Suppressor macrophage treated with lipopolysaccharide for 4 hours (primary cell): ENCODE results near the gene EDRF1.

Experiments used
- DNase-seq: peaks from one replicate; pipeline ENCODE4 v3.0.0-alpha.2; 2020

Gene EDRF1

DNA sequence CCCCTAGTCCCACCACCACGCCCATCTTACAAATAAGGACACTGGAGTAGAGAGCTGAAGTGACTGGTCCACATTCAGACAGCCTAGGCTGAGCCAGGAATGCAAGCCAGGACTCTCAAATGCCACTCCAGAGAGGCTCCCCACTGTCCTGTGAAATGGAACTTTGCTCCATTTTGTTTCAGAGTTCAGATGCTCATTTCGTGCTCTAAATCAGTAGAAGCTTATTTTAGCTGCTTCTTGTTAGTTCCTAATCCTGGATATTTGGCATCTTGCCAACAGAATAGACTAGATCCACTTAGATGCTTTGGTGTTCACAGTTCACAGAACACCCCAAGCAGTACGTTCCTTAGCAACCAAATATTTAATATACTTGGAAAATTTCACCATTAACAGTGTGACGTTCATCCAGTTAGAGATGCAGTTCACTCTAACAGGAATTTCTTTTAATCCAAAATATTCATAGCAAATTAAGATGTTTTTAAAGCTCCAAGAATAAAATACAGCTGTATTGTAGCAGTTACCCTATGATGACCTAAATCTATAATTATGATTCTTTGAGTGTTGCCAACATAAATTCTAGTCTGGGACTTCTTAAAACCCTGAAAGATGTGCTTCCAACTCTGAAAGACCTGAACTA is 48.8 kb downstream of the EDRF1 start:
- DNase-seq = no peak

DNA sequence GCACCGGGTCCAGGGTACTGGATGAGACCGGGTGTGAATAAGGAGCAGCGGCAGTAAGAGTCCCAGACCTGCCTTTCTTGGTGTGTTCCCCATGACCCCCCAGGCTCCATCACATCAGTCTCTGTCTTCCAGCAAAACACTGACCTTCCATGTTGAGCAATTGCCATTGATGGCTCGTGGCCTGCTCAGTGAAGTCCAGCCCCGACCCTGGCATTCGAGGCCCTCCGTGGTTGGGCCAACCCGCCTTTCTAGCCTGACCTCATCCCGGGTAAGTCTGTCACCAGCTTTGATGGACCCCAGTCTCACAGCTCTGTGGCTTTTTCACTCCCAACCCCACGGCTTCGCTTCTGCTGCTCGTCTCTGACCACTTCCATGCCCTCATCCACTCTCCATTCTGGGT is 49.7 kb downstream of the EDRF1 start:
- no peak for DNase-seq

DNA sequence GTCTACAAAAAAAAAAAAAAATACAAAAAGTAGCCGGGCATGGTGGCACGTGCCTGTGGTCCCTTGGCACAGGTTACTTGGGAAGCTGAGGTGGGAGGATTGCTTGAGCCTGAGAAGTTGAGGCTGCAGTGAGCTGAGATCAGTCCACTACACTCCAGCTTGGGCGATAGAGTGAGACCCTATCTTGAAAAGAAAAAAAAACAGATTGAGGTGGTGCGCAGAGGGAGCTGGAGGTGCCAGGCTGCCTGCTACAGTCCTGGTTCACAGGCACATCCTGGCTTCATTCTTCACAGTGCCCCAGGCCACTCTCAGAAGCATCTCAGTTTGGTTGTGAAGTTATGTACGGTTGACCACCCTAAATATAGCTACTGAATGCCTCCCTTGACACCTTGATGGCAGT is 51.3 kb downstream of the EDRF1 start:
- DNase-seq = no peak

DNA sequence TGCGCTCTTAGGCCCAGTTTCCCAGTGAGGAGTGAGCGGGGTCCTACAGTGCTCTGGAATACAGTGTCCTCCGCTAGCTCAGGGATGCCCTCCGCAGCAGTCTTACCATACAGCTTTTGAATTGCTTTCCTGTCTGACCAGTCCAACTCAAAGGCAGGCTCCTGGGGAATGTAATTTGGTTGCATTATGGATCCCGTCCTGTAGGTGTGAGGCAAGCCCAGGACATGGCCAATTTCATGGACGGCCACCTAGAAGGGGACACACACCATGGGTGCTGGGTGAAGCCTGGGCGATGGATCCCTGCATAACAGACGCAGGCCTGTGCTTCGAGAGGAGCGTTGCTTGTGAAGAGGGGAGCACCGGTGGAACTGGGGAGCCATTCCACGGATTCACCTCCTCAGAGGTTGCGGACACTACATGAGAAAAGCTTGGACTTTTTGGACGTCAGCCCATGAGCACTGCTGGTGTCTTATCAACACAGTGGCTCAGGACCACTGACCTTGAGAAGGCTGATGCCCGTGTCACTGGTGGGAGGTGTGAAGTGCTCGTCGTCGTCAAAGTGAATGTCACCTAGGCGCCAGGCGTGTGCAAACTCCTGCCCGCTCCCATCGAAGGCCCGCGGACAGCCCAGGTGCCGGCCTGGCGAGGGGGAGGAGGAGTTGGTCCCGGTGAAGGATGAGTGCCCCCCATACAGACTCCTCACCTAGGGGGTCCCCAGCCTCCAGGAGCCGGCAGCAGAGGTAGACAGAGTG is 52.8 kb downstream of the EDRF1 start:
- no peak for DNase-seq

DNA sequence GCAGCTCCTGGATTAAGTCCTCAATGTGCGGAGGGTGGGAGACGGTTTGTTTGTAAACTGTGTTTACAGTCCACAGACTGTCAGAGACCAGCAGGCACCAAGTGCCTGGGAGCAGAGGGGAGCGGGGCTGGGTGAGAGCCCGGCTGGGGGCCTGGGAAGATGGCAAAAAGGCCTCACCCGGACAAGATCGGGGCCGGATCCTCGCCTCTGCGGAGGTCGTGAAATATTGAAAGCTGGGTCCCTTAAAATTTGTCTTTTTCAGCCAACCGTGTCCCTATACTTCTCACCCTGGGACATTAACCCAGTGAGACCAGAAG is 53.3 kb downstream of the EDRF1 start:
- no peak for DNase-seq

DNA sequence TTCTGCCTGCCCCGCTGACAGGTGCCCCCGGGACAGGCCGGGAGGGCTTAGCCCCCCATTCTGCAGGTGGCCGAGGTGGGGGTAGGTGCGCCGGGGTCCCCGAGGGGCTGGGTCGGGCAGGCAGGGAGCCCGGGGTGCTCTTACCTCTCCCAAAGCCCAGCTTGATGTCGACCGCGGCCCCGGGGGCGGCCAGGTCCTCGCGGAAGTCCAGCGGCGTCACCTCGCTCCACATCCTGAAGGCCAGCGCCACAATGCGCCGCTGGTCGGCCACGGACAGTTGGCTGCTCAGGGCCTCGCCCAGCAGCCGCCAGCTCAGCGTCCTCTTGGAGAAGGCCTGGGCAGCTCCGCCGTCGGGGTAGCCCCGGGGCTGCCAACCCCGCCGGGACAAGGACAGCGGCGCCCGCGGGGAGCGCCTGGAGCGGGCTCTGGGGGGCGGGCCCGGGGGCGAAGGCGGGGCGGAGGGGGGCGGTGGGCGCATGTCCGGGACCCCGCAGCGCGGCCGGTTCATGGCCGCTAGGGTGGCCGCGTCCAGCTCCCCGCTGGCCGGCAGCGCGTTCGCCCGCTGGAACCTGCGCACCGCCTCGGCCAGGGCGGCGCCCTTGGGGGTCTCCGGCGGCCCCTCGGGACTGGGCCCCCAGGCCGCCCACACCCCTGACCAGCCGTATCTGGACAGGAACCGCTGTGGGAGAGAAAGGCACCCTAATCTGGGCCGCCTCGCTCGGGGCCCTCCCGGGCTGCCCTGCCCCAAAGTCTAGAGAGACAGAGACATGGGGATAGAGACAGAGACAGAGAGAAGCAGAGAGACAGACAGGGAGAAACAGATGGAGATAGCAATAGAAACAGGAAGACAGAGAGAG is 54.4 kb downstream of the EDRF1 start:
- DNase-seq = no peak

DNA sequence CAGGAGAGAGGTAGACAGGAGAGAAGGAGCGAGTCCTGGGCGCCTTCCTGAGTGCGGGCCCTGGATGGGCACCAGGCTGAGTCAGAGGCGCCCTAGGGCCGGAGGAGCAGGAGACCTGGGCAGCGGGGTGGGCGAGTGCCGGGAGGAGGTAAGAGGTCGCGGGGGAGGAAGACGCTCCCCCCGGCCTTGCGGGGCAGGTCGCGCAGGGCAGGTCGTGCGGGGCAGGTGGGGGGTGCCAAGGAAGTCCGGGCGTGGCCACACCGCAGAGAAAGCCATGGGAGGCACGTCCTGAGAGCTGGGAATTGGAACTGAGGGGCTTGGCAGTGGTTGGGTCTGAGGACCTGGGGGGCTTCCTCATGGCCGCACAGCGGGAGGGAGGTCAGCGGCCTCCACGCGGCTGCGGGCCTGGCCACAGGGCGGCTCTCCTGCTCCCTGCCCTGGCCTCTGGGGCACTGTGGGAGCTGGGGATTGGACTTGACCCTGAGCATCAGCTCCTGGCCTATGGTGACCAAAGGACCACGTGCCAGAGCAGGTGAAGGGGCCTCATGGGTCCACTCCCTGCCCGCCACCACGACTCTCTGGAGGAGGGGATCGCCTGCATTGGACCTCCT is 55.2 kb downstream of the EDRF1 start:
- DNase-seq = no peak

DNA sequence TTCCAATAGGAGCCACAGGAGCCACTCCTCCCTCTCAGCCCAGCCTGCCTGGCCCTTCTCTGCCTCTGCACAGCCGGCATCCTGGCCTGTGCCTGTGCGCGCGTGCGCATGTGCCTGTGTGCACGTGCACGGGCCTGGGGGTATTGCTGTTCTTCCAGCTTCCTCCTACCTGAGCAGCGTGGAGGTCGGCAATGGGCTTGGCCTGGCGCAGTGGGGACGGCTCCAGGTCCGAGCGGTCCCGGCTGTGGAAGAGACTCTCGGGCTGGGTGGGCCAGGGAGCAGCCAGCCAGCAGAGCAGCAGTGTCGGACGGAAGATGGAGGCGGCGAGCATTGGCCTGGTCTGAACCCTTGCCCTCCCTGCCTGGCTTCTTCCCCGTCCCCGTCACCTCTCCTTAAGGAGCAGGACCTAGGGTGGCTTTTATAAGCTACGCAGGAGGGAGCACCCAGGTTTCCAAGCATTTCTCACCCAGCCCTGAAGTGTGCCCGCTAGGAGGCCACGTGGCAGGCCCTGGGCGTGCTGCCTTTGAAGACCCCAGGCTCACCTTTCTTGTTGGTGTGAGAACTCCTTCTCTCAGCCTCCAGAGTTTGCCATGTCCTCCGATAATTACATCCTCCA is 56.1 kb downstream of the EDRF1 start, which contains the start of gene MMP21:
Gene MMP21, minus strand, starts transcription at position 331 of the 616 bp plus-strand sequence. Its CDS starts 0 bp downstream, at position 331.
- no peak for DNase-seq

DNA sequence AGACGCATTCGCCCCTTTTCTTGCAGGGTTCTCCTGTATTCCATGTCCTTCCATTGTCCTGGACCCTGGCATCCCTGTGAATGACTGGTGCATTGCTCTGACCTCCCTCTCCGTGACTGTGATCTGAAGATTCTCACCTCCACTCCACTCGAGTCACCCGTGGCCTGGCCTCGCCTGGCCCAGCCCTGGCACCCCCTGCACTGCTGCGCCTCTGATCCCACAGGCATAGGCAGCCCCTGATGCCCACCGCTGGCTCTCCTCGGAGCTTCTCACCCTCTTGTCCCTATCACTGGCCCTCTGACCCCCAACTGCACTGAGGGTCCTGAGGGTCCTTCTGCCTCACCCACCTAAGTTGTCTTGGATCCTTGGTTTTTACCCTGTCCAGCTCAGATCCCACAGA is 58.3 kb downstream of the EDRF1 start:
- no peak for DNase-seq

DNA sequence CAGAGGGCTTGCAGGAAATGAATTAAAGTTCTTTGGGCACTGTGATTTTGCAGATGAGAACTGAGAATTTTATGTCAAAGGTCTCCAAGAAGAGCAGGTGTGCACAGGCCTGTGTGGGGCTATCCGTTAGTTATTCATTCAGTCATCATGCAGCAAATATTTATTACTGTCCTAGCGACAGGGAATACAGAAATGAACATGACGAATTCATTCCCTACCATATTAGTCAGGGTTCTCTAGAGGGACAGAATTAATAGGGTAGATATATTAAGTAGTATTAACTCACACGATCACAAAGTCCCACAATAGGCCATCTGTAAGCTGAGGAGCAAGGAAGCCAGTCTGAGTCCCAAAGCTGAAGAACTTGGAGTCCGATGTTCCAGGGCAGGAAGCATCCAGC is 59.0 kb downstream of the EDRF1 start:
- DNase-seq = no peak

DNA sequence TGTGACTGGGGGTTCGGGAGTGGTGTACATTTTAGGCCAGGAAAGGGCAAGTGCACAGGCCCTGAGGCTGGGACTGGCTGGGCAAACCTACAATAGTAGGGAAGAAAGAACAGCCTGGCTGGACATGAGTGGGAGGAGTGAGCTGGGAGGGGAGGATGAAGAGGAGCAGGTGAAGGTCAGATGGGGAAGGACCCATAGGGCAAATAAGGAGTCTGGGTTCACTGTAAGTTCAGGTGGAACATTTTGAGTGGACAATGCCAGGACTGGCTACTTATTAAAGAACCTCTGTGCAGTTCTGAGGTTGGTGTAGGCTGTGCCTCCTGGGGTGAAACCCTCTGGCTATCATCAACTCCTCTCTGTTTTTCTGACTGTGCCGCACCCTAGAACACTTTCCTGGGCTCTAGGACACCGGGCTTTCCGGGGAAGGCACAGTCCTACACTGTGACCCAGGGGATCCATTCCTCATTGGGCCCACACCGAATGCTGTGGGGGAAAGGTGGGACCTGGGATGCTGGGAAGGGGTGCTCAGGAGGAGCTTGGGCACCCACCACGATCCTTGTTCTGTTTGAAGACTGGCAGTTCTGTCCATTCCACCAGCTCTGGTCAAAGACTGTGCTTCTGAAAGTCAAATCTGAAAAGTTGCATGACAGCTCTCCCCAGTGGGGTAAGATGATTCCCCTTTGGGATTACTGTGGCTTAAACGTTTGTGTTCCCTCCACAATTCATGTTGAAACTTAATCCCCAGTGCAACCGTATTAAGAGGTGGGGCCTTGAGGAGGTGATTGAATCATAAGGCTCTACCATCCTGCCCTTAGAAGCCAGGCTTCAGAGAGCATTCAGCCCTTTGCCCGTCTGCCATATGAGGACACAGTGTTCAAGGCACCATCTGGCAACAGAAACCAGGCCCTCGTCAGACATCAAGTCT is 60.2 kb downstream of the EDRF1 start:
- DNase-seq = no peak

DNA sequence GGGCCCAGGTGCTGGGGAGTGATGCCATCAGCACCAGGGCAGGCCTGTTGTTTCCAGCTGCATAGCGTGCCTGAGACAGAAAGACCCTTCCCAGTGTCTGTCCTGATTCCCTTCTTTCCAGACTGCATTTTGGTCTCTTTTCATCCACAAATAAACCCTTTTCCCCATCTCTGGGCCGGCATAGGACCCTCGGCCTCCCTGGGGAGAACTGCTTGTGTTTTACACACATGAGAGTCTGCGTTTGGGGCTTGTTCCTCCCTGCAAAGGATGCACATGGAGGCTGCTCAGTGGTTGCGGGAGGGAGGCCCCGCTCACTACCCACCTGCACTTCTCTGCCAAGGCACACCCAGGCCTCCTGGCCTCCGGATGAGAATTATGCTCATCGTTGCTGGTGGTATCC is 61.9 kb downstream of the EDRF1 start:
- DNase-seq = no peak

DNA sequence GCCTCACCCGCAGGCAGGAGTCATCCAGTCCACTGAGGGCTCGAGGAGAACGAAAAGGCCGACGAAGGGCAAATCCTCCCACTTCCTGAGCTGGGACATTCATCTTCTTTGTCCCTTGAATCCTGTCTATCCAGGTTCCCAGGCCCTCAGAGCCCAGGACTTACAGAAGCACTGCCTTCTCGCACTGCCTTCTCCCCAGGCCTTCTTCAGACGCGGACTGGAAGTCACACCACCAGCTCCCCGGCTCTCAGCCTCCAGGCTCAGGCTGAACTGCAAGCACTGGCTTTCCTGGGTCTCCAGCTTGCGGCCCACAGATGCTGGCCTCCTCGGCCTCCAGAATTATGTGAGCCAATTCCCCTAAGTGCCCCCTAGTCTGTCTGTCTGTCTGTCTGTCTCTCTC is 62.5 kb downstream of the EDRF1 start:
- no peak for DNase-seq

DNA sequence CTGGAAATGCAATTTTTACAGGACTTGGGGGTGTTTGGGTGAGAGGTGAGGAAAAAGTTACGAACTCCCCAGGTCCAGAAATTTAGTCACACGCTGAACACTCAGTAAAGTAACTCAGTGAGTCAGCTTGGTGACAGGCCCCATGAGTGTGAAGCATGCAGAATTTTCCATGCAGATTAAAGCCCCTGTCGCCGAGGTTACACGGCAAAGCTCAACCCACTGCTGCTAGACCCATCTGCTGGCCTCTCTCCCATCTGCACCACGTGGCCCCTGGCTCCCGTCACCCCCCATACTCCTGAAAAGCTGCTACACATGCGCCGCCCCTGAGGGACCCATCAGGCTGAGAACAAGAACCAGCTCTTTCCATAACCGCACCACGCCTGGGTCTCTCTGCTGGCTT is 63.1 kb downstream of the EDRF1 start:
- DNase-seq = no peak

DNA sequence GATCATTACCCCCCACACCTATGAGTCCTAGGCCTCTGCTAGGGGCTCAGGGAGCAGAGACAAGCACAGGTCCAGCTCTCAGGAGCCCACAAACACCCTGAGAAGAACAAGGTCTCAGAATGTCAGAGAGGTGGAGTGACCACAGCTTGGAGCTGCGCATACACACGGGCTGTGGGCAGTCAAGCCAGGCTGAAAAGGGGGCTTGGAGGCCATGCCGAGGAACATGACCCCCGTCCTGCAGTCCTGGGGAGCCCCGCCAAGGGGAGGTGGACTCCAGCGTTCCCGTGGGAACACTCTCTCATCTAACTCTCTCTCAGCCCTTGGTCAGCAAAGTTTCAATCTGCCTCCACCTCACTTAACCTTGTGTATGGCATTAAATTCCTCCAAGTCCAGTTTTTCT is 63.9 kb downstream of the EDRF1 start:
- DNase-seq = no peak

DNA sequence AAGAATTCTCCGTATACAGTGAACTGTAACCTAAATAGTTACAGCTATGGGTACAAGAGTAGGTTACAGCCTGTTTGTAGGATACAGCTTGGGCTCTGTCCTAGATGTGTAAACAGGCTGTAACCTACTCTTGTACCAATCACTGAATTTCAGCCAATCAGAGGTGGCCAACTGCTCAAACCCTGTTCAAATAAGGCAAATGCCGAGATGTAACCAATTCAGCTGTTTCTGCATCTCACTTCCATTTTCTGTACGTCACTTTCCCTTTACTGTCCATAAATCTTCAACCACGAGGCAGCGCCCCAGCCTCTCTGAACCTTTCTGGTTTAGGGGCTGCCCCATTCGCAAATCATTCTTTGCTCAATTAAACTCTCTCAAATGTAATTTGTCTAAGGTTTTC is 64.4 kb downstream of the EDRF1 start:
- DNase-seq = peak; percentile 8

DNA sequence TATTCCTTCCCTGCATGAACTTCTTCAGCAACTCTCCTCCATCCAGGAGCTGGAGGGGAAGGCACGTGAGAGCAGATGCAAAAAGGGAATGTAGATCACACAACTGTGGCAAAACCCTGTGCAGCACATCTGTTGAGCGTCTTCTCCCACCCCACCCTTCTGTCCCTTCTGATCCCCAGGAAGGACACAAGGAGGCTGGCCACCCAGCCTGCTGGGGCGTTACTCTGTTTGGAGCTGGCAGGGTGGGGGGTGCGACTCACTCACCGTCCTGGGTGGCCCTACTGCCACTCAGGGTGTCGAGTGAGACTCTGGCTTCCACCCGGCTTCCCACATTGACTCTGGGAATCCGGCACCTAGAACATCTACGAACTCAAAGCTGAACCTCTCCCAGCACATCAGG is 66.3 kb downstream of the EDRF1 start:
- no peak for DNase-seq

DNA sequence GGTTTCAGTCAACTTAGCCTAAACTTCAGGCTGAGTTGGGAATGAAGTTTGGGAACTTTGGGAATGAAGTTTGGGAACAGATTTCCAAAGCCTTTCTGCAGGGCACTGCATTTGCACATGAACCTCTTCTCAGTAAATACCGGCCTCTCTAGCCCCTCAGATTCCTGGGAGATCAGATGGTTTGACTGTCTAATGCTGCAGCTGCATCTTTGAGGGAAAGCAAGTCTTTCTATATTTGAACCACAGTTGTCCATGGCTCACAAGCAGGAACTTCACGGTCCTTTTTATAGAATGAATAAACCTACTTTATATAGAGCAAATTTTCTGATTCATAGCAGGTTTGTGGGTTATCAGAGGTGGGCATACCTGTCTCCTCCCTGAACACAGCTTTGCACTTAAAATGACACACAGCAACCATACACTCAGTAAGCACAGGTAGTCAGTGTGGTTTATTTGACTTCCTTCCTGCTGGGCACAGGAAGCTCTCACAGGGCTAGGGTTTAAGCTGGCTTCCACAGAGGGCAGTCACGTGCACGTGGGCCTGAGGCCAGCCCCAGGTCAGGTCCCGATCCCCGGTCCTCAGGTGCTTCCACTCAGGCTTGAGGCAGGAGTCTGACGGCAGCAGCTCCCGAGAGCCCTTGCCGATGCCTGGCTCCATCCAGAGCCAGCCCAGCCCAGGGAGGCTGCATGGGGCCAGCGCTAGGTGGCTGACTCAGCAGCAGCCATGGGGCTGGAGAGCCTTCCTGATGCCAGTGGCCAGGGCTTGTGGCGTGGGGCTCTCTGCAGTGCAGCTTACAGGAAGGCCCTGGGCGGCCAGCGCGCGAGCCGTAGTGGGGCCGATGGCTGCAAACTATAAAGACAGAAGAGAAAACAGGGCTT is 68.9 kb downstream of the EDRF1 start:
- DNase-seq = no peak

DNA sequence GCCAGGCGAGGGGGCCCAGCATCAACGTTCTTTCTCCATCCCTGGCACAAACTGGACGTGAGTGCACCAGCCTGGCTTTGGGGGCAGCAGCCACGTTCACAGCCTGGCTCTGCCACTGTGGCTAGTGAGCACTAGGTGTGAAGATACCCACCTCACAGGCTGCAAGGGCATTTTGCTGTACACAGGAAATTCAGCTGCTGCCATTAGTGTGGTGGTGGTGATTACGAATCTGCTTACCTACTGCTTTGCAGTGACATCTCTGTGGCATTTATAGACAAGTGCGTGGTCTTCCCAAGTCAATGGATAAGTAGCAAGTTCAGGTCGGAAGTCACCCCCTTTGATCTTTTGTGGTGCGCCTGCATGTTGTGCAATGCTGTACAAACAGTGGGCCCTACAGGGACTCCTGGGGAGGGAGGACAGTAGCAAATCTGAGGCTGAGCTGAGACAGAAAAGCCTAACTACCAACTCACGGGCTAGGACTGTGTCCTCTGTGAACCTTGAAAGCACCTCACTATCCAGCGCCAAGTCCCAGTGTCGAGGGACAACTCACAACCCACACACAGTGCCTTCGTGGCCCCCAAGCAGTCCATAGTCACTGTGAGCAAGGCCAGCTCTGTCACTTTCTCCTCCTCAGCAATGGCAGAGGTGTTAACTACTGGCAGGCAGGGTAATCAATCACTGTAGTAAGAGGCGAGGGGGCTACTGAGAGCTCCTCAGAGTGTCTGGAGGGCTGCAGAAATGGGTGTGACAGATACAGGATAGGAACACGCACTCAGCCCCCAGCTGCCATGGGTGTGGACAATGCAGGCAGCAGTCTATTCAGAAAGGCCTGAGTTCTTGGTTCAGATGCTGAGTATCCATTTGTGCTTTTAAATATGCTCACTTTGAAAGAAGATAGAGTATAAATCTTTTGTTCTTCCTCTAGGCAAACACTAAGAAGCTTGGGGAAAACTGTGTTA is 73.1 kb downstream of the EDRF1 start:
- DNase-seq = no peak

DNA sequence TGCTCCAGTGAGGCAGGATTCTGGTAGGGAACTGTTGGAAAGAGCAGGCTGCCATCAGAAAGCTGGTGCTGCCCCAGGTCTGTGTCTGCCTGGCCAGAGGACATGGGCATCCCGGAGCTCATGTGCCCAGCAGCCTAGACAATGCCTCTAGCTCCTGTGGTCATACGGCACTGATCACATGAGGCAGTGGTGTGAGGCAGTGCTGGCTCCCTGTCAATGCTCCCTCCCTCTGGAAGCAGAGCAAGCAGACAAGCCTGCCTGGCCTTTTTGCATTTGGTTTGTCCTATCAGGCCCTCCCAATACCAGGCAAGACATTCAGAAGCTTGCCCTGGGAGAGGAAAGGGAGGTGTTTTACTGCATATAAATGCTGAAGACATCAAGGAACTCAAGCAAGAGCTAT is 75.6 kb downstream of the EDRF1 start:
- DNase-seq = no peak
